COLO668 (cell line): Measurements from ENCODE around the gene FGF9.
A peak's percentile ranks its signal among the peaks of the same experiment; 100 is the strongest.

Experiments used
- DNase-seq: peaks from one replicate; lab custom pipeline; 2025; ENCODE audit not compliant: unreplicated experiment; lab: John Stamatoyannopoulos, UW

FGF9 gene

DNA sequence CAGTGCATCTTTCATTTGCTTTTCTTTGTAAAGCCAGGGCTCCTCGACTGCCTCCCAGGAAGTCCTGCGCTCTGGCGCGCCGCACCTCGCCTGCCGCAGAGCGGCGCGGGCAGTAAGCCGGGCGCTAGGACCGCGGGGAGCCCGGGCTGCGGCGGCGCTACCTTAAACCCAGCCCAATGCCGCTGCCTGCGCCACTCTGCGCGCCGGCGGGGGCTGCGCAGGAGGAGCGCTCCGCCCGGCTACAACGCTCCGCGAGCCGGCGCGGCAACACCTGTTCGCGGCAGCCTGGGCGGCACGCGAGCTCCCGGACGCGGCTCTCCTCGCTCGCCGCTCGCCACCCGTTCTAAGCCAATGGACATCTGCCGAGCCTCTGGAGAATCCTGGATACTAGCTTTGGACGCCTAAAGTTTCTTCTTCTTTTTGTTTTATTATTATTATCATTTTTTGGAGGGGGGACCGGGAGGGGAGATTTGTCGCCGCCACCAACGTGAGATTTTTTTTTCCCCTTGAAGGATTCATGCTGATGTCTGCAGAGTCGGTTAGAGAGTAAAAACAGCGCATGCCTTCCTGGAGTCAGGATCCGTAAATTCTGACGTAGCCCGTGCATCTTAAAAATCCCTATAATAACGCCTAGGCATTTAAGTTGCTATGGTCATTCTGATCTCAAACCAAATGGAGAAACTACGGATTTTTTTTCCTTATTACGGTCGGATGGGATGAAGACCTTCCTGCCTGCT, at the start of gene FGF9:
TSS of gene FGF9 (plus strand) at position 191 of the 737 bp plus-strand sequence. CDS start 840 bp downstream, outside the sequence.
- peak; percentile 100 for DNase-seq

GRCh38 chr13:21625366-21625765, 45.5 kb upstream of the FGF9 start:
- DNase-seq: peak; percentile 64

DNA sequence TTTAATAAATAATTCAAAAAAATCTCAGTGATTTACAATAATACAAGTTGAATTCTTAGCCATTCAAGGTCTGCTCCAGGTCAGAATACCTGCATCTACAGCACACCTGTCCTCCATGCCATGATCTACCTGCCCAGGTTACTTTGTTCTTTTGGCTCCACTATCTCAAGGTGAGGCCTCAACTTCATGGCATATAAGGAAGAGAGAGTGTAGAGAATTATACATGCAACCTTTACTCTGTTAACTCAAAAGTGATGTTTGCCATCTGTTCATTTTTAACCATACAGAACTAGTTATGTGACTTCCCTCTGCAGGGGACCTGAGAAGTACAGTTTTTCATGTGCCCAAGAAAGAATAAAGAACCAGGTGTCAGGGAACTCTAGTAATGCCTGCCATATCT, 38.7 kb upstream of the FGF9 start:
- no peak for DNase-seq

GRCh38 chr13:21636656-21637055, 34.2 kb upstream of the FGF9 start:
- DNase-seq: peak; percentile 36

GRCh38 chr13:21637296-21637695, 33.6 kb upstream of the FGF9 start:
- peak; percentile 99 for DNase-seq

DNA sequence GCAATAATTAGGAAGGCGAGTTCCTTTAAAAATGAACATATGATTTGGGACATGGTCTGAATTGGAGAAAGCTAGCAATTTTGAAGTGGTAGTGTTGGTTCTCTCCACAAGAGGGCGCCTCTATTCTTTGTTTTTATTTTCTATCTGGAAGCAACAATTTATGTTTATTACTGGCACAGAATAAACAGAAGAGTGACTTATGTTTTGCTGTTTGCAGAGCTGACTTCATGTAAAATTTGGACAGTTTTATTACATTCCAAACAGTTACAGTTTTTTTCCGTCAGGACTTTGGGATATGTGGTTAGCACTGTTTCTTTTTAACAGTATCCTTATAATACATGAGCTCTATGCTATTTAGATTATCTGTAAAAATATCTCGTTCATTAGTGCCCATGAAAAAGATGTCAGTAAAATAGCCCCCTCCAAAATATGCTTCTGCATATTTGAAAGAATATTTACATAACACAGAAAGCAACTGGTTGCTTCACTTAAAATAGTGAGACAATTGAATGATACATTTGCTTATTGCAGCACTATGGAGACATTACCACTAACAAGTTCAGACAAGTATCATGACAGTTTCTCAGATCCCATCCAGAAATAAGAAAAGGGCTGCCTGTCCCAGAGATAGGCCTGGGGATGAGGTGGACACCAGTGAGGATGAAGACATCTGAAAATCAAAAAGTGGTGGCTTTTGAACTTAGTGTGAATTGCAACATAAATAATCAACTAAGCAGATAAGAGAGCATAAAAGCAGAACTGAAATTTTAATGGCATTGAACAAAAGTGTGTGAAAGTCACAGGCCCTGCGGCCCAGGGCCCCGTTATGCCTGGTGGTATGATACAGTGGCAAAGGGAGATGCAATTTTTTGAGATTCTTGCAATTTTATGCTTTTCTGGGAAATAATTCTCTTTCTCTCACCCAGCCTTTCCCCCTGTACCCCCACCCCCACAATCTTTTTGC, 32.3 kb upstream of the FGF9 start:
- DNase-seq: peak; percentile 66

DNA sequence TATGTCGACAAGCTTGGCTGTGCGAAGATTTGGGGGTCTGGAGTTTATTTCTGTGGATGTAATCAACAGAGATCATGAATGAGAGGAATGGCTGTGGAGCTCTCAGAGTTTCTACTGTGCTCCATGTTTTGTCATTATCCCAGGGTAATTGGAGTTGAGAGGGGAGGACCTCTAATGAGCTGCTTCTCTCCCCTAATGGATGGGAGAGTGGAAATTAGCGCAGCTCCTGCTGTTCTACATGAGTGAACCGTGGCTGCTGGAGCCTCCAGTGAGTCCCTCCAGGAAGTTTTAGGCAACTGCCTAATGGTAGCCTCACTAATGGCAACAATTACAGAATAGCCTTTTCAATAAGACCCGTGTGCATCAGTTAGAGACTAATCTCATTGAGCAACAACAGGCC, 31.3 kb upstream of the FGF9 start:
- DNase-seq: no peak

GRCh38 chr13:21641629-21642028, 29.2 kb upstream of the FGF9 start:
- no peak for DNase-seq

DNA sequence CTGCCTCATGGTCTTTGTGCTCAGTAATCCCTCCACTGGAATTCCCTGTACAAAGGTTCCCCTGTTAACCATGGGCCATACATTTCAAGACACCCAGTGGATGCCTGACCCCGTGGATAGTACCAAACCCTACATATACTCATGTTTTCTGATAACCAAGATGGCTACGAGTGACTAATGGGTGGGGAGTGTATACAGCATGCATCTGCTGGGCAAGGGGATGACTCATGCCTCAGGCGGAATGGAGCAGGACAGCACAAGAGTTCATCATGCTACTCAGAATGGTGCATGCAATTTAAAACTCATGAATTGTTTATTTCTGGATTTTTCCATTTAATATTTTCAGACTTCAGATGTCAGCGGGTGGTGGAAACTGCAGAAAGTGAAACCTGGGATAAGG, 13.3 kb upstream of the FGF9 start:
- peak; percentile 54 for DNase-seq

- no peak for DNase-seq
Measured at GRCh38 chr13:21659087-21659486, 11.8 kb upstream of the FGF9 start.

DNA sequence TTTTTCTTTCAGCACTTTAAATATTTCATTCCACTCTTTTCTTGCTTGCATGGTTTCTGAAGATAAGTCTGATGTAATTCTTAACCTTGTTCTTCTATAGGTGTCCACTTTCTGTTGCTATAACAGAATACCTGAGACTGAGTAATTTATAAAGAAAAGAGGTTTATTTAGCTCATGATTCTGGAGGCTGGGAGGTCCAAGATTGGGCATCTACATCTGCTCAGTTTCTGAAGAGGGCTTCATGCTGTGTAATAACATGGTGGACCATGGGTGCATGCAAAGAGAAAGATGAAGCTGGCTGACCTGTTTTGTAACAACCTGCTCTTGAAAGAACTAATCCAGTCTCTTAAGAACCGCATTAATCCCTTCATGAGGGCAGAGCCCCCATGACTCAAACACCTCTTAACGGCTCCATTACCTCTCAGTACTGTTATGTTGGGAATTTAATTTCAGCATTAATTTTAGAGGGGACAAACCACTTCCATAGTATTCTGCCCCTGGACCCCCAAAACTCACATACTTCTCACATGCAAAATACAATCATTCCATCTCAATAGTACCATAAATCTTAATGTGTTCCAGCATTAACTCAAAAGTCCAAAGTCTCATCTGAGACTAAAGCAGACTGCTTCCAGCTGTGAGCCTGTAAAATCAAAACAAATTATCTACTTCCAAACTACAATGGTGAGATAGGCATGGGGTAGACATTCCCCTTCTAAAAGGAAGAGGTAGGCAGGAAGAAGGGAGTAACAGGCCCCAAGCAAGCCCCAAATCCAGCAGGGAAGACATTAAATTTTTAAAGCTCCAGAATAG, 9.6 kb upstream of the FGF9 start:
- no peak for DNase-seq

DNA sequence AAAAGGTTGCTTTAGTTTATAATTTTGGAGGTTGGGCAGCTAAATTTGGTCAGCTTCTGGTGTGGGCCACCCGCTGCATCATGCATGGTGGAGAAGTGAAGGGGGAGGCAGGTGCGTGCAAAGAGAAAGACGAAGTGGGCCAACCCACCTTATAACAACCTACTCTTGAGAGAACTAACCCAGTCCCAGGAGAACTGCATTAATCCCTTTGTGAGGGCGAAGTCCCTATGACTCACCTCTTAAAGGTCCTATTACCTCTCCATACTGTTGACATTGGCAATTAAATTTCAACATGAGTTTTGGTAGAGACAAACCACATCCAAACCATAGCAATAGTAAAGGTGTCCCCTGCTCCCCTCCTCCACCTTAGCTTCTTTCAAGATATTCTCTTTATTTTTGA, 7.7 kb upstream of the FGF9 start:
- peak; percentile 82 for DNase-seq

DNA sequence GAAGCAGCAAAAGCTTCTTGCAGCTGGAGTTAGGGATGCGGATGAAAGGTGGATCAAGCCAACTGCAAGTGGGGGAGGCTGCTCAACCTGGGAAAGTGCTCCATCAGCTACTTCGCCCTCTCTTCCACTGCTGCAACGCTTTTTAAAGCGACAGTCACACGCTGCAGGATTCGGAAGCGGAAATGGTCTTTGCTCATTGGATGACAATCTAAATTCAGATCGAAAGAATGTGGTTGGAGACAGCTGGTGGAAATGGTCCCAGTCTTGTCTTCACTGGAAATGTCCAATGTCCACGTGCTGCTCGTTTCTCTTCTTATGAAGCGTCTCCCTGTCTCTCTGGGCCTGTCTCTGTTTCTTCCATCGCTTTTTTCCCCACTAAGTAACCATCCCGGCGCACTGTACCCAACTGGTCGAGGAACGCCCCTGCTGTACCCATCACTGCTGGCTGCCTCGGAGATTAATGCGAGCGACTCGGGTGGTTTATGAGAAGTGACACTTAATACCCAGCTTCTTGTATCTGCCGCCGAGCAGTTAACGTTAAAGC, 2.1 kb upstream of the FGF9 start:
- DNase-seq: no peak

GRCh38 chr13:21670006-21670882, 629 bp upstream of the FGF9 start:
- DNase-seq: peak; percentile 95

DNA sequence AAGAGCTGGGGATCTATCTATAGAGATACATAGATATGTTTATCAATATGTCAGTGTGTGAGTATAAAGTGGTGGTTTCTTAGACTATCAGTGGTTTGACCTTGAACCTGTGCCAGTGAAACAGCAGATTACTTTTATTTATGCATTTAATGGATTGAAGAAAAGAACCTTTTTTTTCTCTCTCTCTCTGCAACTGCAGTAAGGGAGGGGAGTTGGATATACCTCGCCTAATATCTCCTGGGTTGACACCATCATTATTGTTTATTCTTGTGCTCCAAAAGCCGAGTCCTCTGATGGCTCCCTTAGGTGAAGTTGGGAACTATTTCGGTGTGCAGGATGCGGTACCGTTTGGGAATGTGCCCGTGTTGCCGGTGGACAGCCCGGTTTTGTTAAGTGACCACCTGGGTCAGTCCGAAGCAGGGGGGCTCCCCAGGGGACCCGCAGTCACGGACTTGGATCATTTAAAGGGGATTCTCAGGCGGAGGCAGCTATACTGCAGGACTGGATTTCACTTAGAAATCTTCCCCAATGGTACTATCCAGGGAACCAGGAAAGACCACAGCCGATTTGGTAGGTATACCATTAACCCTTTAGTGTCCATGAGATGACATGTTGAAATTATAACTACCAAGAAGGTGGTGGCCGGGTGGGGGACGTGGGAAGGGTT, 880 bp downstream of the FGF9 start:
- DNase-seq: no peak

GRCh38 chr13:21672287-21672680, 1.4 kb downstream of the FGF9 start:
- DNase-seq: no peak

DNA sequence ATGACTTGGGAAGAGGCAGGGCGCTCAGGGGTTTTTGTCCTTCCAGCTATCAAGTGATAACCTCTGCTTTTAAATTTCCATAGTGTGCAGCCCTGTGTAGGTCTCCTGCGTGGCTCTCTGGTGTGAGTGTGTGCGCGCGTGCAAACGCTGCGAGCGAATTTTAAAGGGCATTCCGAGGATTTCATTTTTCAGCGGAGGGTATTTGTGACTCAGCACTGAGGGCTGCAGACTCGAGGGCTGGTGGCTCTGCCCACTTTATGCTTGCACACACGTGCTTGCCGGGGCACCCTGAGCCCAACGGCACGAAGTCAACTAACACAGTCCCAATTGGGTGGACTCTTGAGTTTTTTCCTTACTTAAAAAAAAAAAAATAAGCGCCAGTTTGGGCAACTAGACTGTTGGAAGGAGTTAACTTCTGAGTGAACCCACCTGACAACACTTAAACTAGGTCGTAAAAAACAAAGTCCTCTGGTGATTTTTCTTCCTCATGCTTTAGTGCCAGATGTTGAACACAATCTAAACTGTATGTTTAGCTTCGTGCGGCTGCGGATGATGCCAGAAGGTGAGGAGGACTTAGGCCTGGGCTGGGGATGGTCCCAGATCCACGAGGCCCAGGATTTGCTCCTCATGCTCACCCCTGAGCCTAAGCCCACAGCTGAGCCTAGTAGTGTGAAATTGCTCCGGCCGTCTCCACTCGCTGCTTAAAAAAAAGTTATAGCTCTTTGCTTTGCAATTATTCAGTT, 2.1 kb downstream of the FGF9 start:
- DNase-seq: peak; percentile 80

DNA sequence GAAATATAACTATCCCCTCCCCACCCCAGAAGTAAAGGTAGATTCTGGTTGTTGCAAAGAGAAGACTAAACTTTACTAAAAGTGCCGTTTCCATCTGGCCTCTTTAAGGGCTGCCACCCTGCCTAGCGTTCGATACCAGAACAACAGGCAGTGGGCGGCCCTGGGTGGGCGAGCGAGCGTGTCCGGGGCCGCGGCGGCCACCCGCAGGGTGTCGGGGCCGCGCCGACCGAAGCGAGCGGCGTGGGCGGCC, 2.6 kb downstream of the FGF9 start:
- no peak for DNase-seq
